Activated T-cell treated with anti-CD3 and anti-CD28 coated beads, Interleukin-2, amount 50 U/mL, for 4 hours (primary cell): ENCODE results near the gene PIGM. TPM values are rescaled to one million over a fixed set of nuclear protein-coding genes. Genes with fewer than 3 reads are reported as not detected.
"Not testable (repeated sequence)": the region's sequence is repeated elsewhere in the genome, so short reads cannot be mapped to it uniquely, and the experiment has no call there.

Experiments
- ATAC-seq, 2 donors: fragments of 200-7000 bp; cut with Tn5 transposase; one replicate each; pipeline ENCODE4 v1.10.0; 2021
- DNase-seq: peaks from one replicate; pipeline ENCODE4 v3.0.0-alpha.2; 2020
- H3K27me3 Mint-ChIP-seq: one replicate; pipeline ENCODE4 v1.8.0; 2021; ENCODE audit warnings: low read depth, mixed read lengths
- H3K36me3 Mint-ChIP-seq: one replicate; pipeline ENCODE4 v1.8.0; 2022; ENCODE audit warnings: mixed read lengths; ENCODE audit not compliant: insufficient read depth
- H3K4me1 Mint-ChIP-seq: one replicate; pipeline ENCODE4 v1.8.0; 2021; ENCODE audit warnings: low read depth, mixed read lengths
- H3K4me3 Mint-ChIP-seq: one replicate; pipeline ENCODE4 v1.8.0; 2021; ENCODE audit warnings: mild to moderate bottlenecking, moderate library complexity, mixed read lengths
- H3K9me3 Mint-ChIP-seq: one replicate; pipeline ENCODE4 v1.8.0; 2021; ENCODE audit warnings: mixed read lengths
- total RNA-seq, 3 donors: library from RNA; stranded (reverse); gene quantifications; one replicate each; pipeline ENCODE4 v1.2.1, GENCODE V29; 2021

PIGM gene
- total RNA-seq, 3 donors from 2014 or later, result 4.1 to 5.7 (median 4.5) TPM

- Mint-ChIP-seq H3K4me1 (peaks cover 10% of the 10 kb centered on the region), H3K4me3 (no peak overlapping the region), H3K9me3 (no peaks in the 10 kb centered on the region), H3K36me3 (no peaks in the 10 kb centered on the region), H3K27me3 (peaks cover 33% of the 10 kb centered on the region)
- no peak for DNase-seq
- ATAC-seq, result no peak
Measured at GRCh38 chr1:160068225-160068624, 36.4 kb upstream of the PIGM start.

GRCh38 chr1:160066829-160067745 is 35.3 kb upstream of the PIGM start:
- Mint-ChIP-seq H3K27me3 (peaks cover 34% of the 10 kb centered on the region), H3K4me1 (peaks cover 10% of the 10 kb centered on the region), H3K4me3 (no peak overlapping the region), H3K9me3 (no peaks in the 10 kb centered on the region), H3K36me3 (no peaks in the 10 kb centered on the region)
- DNase-seq (no peak), ATAC-seq (no peak)

- ATAC-seq (no peak), DNase-seq (no peak)
- H3K27me3 Mint-ChIP-seq, result peaks cover 17% of the 10 kb centered on the region
- H3K4me3 Mint-ChIP-seq, result no peak overlapping the region
- H3K36me3 Mint-ChIP-seq, result no peaks in the 10 kb centered on the region
- H3K4me1 Mint-ChIP-seq, result peaks cover 2% of the 10 kb centered on the region
- H3K9me3 Mint-ChIP-seq, result no peaks in the 10 kb centered on the region
Measured at GRCh38 chr1:160064746-160065145, 33.0 kb upstream of the PIGM start.

GRCh38 chr1:160064164-160064563 is 32.4 kb upstream of the PIGM start:
- ATAC-seq, result no peak
- Mint-ChIP-seq H3K4me3 (no peak overlapping the region), H3K9me3 (no peaks in the 10 kb centered on the region), H3K4me1 (no peaks in the 10 kb centered on the region), H3K36me3 (no peaks in the 10 kb centered on the region), H3K27me3 (peaks cover 15% of the 10 kb centered on the region)
- DNase-seq, result no peak

GRCh38 chr1:160063176-160063575 is 31.4 kb upstream of the PIGM start:
- H3K4me3 Mint-ChIP-seq, result no peak overlapping the region
- ATAC-seq (no peak), DNase-seq (no peak)
- H3K9me3 Mint-ChIP-seq, result no peaks in the 10 kb centered on the region
- H3K36me3 Mint-ChIP-seq, result no peaks in the 10 kb centered on the region
- no peaks in the 10 kb centered on the region for H3K4me1 Mint-ChIP-seq
- peaks cover 12% of the 10 kb centered on the region for H3K27me3 Mint-ChIP-seq

GRCh38 chr1:160062230-160062532 is 30.4 kb upstream of the PIGM start:
- ATAC-seq (no peak), DNase-seq (no peak)
- no peaks in the 10 kb centered on the region for H3K9me3 Mint-ChIP-seq
- no peaks in the 10 kb centered on the region for H3K36me3 Mint-ChIP-seq
- no peaks in the 10 kb centered on the region for H3K4me1 Mint-ChIP-seq
- no peak overlapping the region for H3K4me3 Mint-ChIP-seq
- H3K27me3 Mint-ChIP-seq, result peaks cover 10% of the 10 kb centered on the region

GRCh38 chr1:160061369-160062229 is 29.8 kb upstream of the PIGM start:
- no peaks in the 10 kb centered on the region for H3K9me3 Mint-ChIP-seq
- ATAC-seq (no peak), DNase-seq (no peak)
- no peaks in the 10 kb centered on the region for H3K4me1 Mint-ChIP-seq
- peaks cover 11% of the 10 kb centered on the region for H3K27me3 Mint-ChIP-seq
- H3K36me3 Mint-ChIP-seq, result no peaks in the 10 kb centered on the region
- H3K4me3 Mint-ChIP-seq, result no peak overlapping the region

- no peaks in the 10 kb centered on the region for H3K9me3 Mint-ChIP-seq
- no peak for ATAC-seq
Measured at GRCh38 chr1:160058087-160058486, 26.3 kb upstream of the PIGM start.

GRCh38 chr1:160056648-160057169 is 24.9 kb upstream of the PIGM start:
- ATAC-seq (no peak), DNase-seq (no peak)
- no peaks in the 10 kb centered on the region for H3K4me1 Mint-ChIP-seq
- no peak overlapping the region for H3K4me3 Mint-ChIP-seq
- H3K27me3 Mint-ChIP-seq, result peaks cover 37% of the 10 kb centered on the region
- no peaks in the 10 kb centered on the region for H3K36me3 Mint-ChIP-seq
- H3K9me3 Mint-ChIP-seq, result no peaks in the 10 kb centered on the region

More at GRCh38 chr1:160058087-160058486, 26.3 kb upstream of the PIGM start:
- Mint-ChIP-seq H3K36me3 (no peaks in the 10 kb centered on the region), H3K4me1 (no peaks in the 10 kb centered on the region), H3K4me3 (no peak overlapping the region), H3K27me3 (peaks cover 36% of the 10 kb centered on the region)
- no peak for DNase-seq

GRCh38 chr1:160053548-160054365 is 22.0 kb upstream of the PIGM start:
- no peak for ATAC-seq
- peaks cover 37% of the 10 kb centered on the region for H3K27me3 Mint-ChIP-seq

GRCh38 chr1:160052936-160053335 is 21.1 kb upstream of the PIGM start:
- H3K27me3 Mint-ChIP-seq, result peaks cover 31% of the 10 kb centered on the region
- ATAC-seq, result no peak

More at GRCh38 chr1:160053548-160054365, 22.0 kb upstream of the PIGM start:
- Mint-ChIP-seq H3K4me1 (no peaks in the 10 kb centered on the region), H3K9me3 (no peaks in the 10 kb centered on the region), H3K4me3 (no peak overlapping the region), H3K36me3 (no peaks in the 10 kb centered on the region)
- DNase-seq, result no peak

GRCh38 chr1:160050619-160051018 is 18.8 kb upstream of the PIGM start:
- H3K4me3 Mint-ChIP-seq, result no peak overlapping the region
- H3K36me3 Mint-ChIP-seq, result no peaks in the 10 kb centered on the region
- ATAC-seq, result no peak
- peaks cover 9% of the 10 kb centered on the region for H3K4me1 Mint-ChIP-seq
- H3K9me3 Mint-ChIP-seq, result no peaks in the 10 kb centered on the region
- DNase-seq, result no peak
- H3K27me3 Mint-ChIP-seq, result peaks cover 25% of the 10 kb centered on the region

More at GRCh38 chr1:160052936-160053335, 21.1 kb upstream of the PIGM start:
- H3K9me3 Mint-ChIP-seq, result no peaks in the 10 kb centered on the region
- no peak for DNase-seq
- no peaks in the 10 kb centered on the region for H3K36me3 Mint-ChIP-seq
- no peak overlapping the region for H3K4me3 Mint-ChIP-seq
- H3K4me1 Mint-ChIP-seq, result no peaks in the 10 kb centered on the region

GRCh38 chr1:160050182-160050581 is 18.4 kb upstream of the PIGM start:
- H3K36me3 Mint-ChIP-seq, H3K4me3 Mint-ChIP-seq, H3K4me1 Mint-ChIP-seq: not testable (repeated sequence)

GRCh38 chr1:160049101-160049500 is 17.3 kb upstream of the PIGM start:
- ATAC-seq (no peak), DNase-seq (no peak)
- Mint-ChIP-seq H3K36me3 (no peaks in the 10 kb centered on the region), H3K9me3 (no peaks in the 10 kb centered on the region), H3K4me3 (no peak overlapping the region), H3K4me1 (peaks cover 9% of the 10 kb centered on the region), H3K27me3 (peaks cover 16% of the 10 kb centered on the region)

More at GRCh38 chr1:160050182-160050581, 18.4 kb upstream of the PIGM start:
- H3K27me3 Mint-ChIP-seq, result peaks cover 25% of the 10 kb centered on the region
- H3K9me3 Mint-ChIP-seq, DNase-seq, ATAC-seq: not testable (repeated sequence)
